Natural killer cell treated with Interleukin-12 subunit alpha and Interleukin-12 subunit beta and Interleukin-15 and Interleukin-18, amount 100 ng/mL, for 72 hours (primary cell): ENCODE measurements around the gene DCX. TPM values are rescaled to one million over a fixed set of nuclear protein-coding genes. Genes with fewer than 3 reads are reported as not detected.

Experiments
- ATAC-seq, 2 donors: fragments of 150-1000 bp; cut with Tn5 transposase in 1 of 2; sonication (Bioruptor Pico), chemical (Tn5 transposase) in 1 of 2; 2 replicates each; pipeline ENCODE4 v1.10.0; 2021
- DNase-seq: peaks from one replicate; pipeline ENCODE4 v3.0.0; 2022; ENCODE audit warnings: low spot score
- H3K27ac Mint-ChIP-seq, 2 donors: 1 replicate in 1 of 2; 2 replicates in 1 of 2; pipeline ENCODE4 v1.8.0; 2022; ENCODE audit warnings: mixed read lengths in 2 of 2, mild to moderate bottlenecking in 1 of 2, moderate library complexity in 1 of 2
- H3K27me3 Mint-ChIP-seq, 2 donors: 1 replicate in 1 of 2; 2 replicates in 1 of 2; pipeline ENCODE4 v1.8.0; 2022; ENCODE audit warnings: mixed read lengths in 2 of 2
- H3K36me3 Mint-ChIP-seq: one replicate; pipeline ENCODE4 v1.8.0; 2022; ENCODE audit warnings: mixed read lengths
- H3K4me1 Mint-ChIP-seq, 2 donors: 1 replicate in 1 of 2; 2 replicates in 1 of 2; pipeline ENCODE4 v1.8.0; 2022; ENCODE audit warnings: low read depth in 2 of 2, mixed read lengths in 2 of 2, mild to moderate bottlenecking in 1 of 2
- H3K4me3 Mint-ChIP-seq: one replicate; pipeline ENCODE4 v1.8.0; 2022; ENCODE audit warnings: mixed read lengths
- H3K9me3 Mint-ChIP-seq: 2 replicates; pipeline ENCODE4 v1.8.0; 2022; ENCODE audit warnings: mixed read lengths
- total RNA-seq, 2 donors: library from RNA; stranded (reverse); gene quantifications; one replicate each; pipeline ENCODE4 v1.2.3, GENCODE V29; 2022

The DCX gene
- total RNA-seq = not detected

- no peak for DNase-seq
- Mint-ChIP-seq H3K36me3 (no peaks in the 10 kb centered on the region), H3K27ac (no peak within 1 kb of the TSS), H3K4me3 (no peak within 1 kb of the TSS), H3K4me1 (no peaks in the 10 kb centered on the region), H3K9me3 (peaks cover 2% of the 10 kb centered on the region), H3K27me3 (peaks cover 0 to 16% of the 10 kb centered on the region in 2 donors)
- no peak for ATAC-seq
Measured at GRCh38 chrX:111411983-111412382, at the start of gene DCX. DCX (minus strand) TSS chrX:111412192; CDS start chrX:111410398, 1,794 bp downstream.

GRCh38 chrX:111460607-111461006, 48.6 kb upstream of the DCX start:
- no peak overlapping the region for H3K27ac Mint-ChIP-seq
- H3K36me3 Mint-ChIP-seq = no peaks in the 10 kb centered on the region

DNA sequence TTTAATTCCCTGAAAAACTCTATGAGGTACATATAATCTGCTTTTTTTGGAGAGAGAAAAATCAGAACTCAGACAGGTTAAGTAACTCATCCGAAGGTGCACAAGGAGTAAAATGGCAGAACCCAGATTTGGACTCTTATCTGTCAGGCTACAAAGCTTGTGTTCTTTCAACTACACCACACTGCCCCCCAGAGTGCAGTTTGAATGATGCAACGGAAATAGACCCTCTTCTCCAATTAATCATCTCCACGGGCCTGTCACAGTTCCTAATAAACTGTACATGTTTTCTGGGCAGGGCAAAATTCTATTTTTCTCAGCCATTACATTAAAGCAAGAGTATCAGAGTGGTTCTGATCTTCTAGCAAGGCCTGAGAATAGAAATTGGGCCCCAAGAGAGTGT, 35.3 kb upstream of the DCX start:
- Mint-ChIP-seq H3K36me3 (no peaks in the 10 kb centered on the region), H3K4me3 (no peak overlapping the region), H3K9me3 (no peaks in the 10 kb centered on the region), H3K4me1 (no peaks in the 10 kb centered on the region), H3K27ac (no peak overlapping the region), H3K27me3 (peaks cover 0 to 8% of the 10 kb centered on the region in 2 donors)
- no peak for ATAC-seq
- DNase-seq = no peak

More at GRCh38 chrX:111460607-111461006, 48.6 kb upstream of the DCX start:
- ATAC-seq (no peak), DNase-seq (no peak)
- no peak overlapping the region for H3K4me3 Mint-ChIP-seq
- no peaks in the 10 kb centered on the region for H3K4me1 Mint-ChIP-seq
- no peaks in the 10 kb centered on the region for H3K9me3 Mint-ChIP-seq
- peaks cover 0 to 9% of the 10 kb centered on the region in 2 donors for H3K27me3 Mint-ChIP-seq

GRCh38 chrX:111445485-111445884, 33.5 kb upstream of the DCX start:
- DNase-seq (no peak), ATAC-seq (no peak)
- H3K36me3 Mint-ChIP-seq = no peaks in the 10 kb centered on the region
- no peaks in the 10 kb centered on the region for H3K4me1 Mint-ChIP-seq
- no peak overlapping the region for H3K4me3 Mint-ChIP-seq
- H3K27me3 Mint-ChIP-seq = peaks cover 0 to 4% of the 10 kb centered on the region in 2 donors
- no peak overlapping the region for H3K27ac Mint-ChIP-seq
- no peaks in the 10 kb centered on the region for H3K9me3 Mint-ChIP-seq

DNA sequence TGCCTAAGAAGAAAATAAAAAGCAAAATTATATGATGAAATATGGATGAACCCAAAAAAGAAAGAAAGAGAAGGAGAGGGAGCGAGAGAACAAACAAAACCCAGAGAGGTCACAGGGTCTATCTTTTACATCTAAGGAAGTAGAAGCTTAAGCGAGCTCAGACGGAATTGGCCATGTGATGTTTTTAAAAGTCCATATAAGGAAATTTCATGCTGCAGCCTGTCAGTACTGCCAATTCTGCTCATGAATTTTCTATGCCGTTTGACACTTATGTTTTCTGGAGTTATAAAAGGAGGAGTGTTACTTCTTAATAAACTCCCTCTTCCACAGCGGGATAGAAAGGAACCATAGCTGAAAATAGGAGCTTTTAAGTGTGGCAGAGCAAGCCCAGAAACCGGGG, 32.9 kb upstream of the DCX start:
- H3K4me1 Mint-ChIP-seq = no peaks in the 10 kb centered on the region

GRCh38 chrX:111443946-111444345, 32.0 kb upstream of the DCX start:
- Mint-ChIP-seq H3K27ac (no peak overlapping the region), H3K4me1 (no peaks in the 10 kb centered on the region), H3K4me3 (no peak overlapping the region), H3K9me3 (no peaks in the 10 kb centered on the region), H3K36me3 (no peaks in the 10 kb centered on the region), H3K27me3 (peaks cover 0 to 11% of the 10 kb centered on the region in 2 donors)
- DNase-seq = no peak
- no peak for ATAC-seq

More for the DNA sequence above, 32.9 kb upstream of the DCX start:
- no peak for ATAC-seq
- H3K4me3 Mint-ChIP-seq = no peak overlapping the region
- H3K36me3 Mint-ChIP-seq = no peaks in the 10 kb centered on the region
- H3K9me3 Mint-ChIP-seq = no peaks in the 10 kb centered on the region
- DNase-seq = no peak
- peaks cover 0 to 5% of the 10 kb centered on the region in 2 donors for H3K27me3 Mint-ChIP-seq
- no peak overlapping the region for H3K27ac Mint-ChIP-seq

DNA sequence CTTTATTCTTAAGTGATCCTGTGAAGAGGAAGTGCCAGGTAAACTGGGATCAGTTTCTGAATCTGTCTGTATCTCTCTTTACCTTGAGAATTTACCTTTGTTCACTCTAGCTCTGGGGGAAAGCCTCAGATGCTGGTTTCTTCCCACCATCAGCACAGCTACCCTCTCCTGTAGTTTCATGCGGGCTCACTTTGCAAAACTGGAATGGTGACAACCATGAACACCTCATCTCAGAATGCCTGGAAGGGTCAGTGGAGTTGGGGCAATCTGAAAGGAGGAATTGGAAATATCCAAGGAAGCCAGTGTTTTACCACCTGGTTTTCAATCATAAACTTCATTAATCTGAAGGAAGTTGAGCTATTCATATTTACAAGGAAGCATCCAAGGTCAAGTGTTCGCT, 30.8 kb upstream of the DCX start:
- Mint-ChIP-seq H3K27me3 (peaks cover 0 to 11% of the 10 kb centered on the region in 2 donors), H3K27ac (no peak overlapping the region), H3K9me3 (no peaks in the 10 kb centered on the region), H3K4me3 (no peak overlapping the region), H3K36me3 (no peaks in the 10 kb centered on the region), H3K4me1 (no peaks in the 10 kb centered on the region)
- ATAC-seq = no peak
- no peak for DNase-seq

DNA sequence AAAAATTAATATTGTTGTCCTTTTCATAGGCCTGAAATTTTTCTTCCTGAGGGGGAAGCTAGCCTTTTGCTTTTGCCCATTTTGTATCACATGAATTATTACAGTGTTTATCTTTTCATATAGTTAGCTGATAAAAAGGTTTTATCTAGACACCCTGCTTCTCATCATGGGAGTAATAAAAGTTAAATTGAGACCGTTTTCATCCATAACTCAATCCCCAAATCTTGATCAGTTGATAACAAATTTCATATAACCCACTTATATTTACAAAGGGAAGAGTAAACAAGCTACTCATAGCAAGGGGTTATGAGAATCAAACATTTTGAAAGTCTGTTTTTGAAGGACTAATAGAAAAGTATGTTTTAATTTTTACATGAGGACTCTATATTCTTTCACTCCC, 23.5 kb upstream of the DCX start:
- H3K4me3 Mint-ChIP-seq = no peak overlapping the region

DNA sequence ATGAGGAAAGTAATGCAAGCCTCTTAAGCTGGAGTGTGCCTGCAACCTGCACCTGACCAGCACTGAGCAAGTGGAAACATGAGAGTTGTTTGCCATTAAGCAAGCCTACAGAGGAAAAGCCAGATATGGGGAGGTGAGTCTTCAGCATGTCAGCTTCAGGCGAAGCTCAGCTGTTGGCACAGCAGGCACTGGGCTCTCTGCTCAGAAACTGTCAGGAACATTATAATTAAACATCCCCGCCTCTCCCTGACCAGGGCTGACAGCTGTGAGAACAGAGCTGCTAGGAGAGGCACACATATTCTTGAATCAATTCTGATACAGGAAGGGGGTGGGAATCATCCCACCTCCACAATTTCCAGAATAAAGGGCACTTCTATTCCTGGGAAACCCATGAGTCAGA, 19.0 kb upstream of the DCX start:
- Mint-ChIP-seq H3K36me3 (no peaks in the 10 kb centered on the region), H3K27me3 (peaks cover 0 to 2% of the 10 kb centered on the region in 2 donors), H3K4me1 (no peaks in the 10 kb centered on the region), H3K4me3 (no peak overlapping the region), H3K9me3 (no peaks in the 10 kb centered on the region), H3K27ac (no peak overlapping the region)
- ATAC-seq (no peak), DNase-seq (no peak)

More for the DNA sequence above, 23.5 kb upstream of the DCX start:
- H3K27me3 Mint-ChIP-seq = peaks cover 0 to 10% of the 10 kb centered on the region in 2 donors
- H3K9me3 Mint-ChIP-seq = no peaks in the 10 kb centered on the region
- H3K4me1 Mint-ChIP-seq = no peaks in the 10 kb centered on the region
- H3K36me3 Mint-ChIP-seq = no peaks in the 10 kb centered on the region
- DNase-seq (no peak), ATAC-seq (no peak)
- H3K27ac Mint-ChIP-seq = no peak overlapping the region

DNA sequence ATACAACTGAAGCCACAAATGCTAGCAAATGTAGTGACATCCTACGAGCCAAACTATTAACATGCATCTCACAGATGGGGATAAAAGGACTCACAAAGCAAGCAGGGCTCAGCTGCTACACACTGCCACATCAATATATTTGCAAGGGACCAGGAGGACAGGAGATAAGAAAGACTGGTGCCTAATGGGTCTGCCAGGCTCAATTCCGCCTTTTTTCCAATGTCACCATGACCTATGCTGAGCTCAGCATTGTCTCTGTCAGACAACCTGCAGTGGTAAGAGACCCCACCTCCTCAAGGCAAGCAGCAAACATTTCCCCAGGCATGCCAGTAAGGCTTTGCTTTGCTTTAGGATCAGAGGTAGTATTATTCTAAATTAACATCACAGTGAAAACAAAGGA, 435 bp downstream of the DCX start:
- H3K27me3 Mint-ChIP-seq = peaks cover 0 to 16% of the 10 kb centered on the region in 2 donors
- H3K27ac Mint-ChIP-seq = no peak overlapping the region
- H3K9me3 Mint-ChIP-seq = peaks cover 2% of the 10 kb centered on the region
- no peaks in the 10 kb centered on the region for H3K36me3 Mint-ChIP-seq
- no peak for ATAC-seq
- no peak for DNase-seq
- H3K4me3 Mint-ChIP-seq = no peak overlapping the region
- H3K4me1 Mint-ChIP-seq = no peaks in the 10 kb centered on the region

- DNase-seq = no peak
- H3K36me3 Mint-ChIP-seq = no peaks in the 10 kb centered on the region
- H3K27ac Mint-ChIP-seq = no peak overlapping the region
- no peak for ATAC-seq
- peaks cover 0 to 16% of the 10 kb centered on the region in 2 donors for H3K27me3 Mint-ChIP-seq
- no peak overlapping the region for H3K4me3 Mint-ChIP-seq
- no peaks in the 10 kb centered on the region for H3K9me3 Mint-ChIP-seq
- no peaks in the 10 kb centered on the region for H3K4me1 Mint-ChIP-seq
Measured at GRCh38 chrX:111410590-111411078, 1.4 kb downstream of the DCX start.

GRCh38 chrX:111409326-111409725, 2.7 kb downstream of the DCX start:
- DNase-seq = no peak
- H3K4me1 Mint-ChIP-seq = no peaks in the 10 kb centered on the region
- no peak for ATAC-seq
- no peaks in the 10 kb centered on the region for H3K36me3 Mint-ChIP-seq
- no peak overlapping the region for H3K4me3 Mint-ChIP-seq
- H3K27me3 Mint-ChIP-seq = peaks cover 0 to 16% of the 10 kb centered on the region in 2 donors
- H3K27ac Mint-ChIP-seq = no peak overlapping the region
- H3K9me3 Mint-ChIP-seq = no peaks in the 10 kb centered on the region

DNA sequence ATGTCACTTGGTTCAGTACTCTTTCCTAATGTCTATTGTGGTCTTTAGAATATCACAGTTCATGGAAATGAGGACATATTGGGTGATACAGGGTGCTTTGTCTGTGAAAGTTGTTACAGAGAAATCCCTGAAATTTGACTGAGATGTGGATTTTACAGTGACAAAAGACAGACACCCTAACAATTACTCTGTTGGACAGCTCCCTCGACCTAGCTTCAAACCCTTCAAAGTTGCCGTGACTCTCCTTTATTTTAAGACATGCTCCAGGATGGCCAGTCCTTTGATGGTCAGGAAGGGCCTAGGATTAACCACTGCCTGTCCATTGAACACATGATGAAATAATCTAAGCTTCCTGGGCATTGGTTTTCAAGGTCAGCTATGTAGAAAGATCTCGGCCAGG, 4.0 kb downstream of the DCX start:
- Mint-ChIP-seq H3K36me3 (no peaks in the 10 kb centered on the region), H3K27me3 (peaks cover 0 to 20% of the 10 kb centered on the region in 2 donors)
- no peak for ATAC-seq

DNA sequence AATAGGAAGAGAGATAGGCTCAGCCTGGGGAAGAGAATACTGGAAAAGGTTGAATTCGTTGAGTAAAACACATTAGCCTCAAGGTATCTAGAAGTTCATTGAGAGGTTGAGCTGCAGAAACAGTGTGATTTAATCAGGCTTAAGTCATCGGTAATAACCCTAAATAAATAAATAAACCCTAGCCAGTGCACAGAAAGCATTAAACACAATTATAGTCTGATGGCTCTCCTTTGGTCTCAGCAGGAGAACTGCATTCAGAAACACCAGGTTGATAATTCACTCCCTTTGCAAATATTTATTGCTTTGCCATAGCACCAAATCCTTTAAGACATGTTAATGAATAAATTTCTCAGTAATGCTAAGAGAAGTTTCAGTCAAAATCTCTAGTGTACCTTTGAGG, 9.6 kb downstream of the DCX start:
- Mint-ChIP-seq H3K4me3 (no peak overlapping the region), H3K9me3 (no peaks in the 10 kb centered on the region), H3K36me3 (no peaks in the 10 kb centered on the region), H3K27ac (no peak overlapping the region), H3K4me1 (no peaks in the 10 kb centered on the region), H3K27me3 (peaks cover 0 to 7% of the 10 kb centered on the region in 2 donors)
- DNase-seq (no peak), ATAC-seq (no peak)

More for the DNA sequence above, 4.0 kb downstream of the DCX start:
- no peak overlapping the region for H3K27ac Mint-ChIP-seq
- no peak overlapping the region for H3K4me3 Mint-ChIP-seq
- no peaks in the 10 kb centered on the region for H3K4me1 Mint-ChIP-seq
- H3K9me3 Mint-ChIP-seq = no peaks in the 10 kb centered on the region
- DNase-seq = no peak

DNA sequence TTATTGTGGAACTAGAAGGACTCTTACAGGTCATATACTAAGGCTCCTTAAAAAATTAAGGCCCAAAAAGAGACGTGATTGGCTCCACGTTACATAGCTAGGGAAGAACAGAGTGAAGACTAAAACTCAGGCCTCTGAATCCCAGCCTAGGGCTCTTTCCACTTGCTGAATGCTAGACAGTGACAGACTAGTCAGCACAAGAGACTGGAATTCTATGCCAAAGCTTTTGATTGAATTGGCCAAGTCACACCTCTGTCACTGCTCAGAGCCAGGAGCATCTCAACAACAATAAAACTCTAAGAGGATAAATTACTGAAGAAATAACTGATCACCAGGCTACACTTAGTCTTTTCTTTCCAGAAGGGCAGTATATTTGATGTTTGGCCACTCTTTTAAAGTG, 16.8 kb downstream of the DCX start:
- H3K4me3 Mint-ChIP-seq = no peak overlapping the region
- H3K4me1 Mint-ChIP-seq = no peaks in the 10 kb centered on the region
- no peaks in the 10 kb centered on the region for H3K9me3 Mint-ChIP-seq
- peaks cover 0 to 4% of the 10 kb centered on the region in 2 donors for H3K27me3 Mint-ChIP-seq
- H3K27ac Mint-ChIP-seq = no peak overlapping the region
- no peaks in the 10 kb centered on the region for H3K36me3 Mint-ChIP-seq
- ATAC-seq = no peak
- DNase-seq = no peak
